ENCODE measurements around the gene TBC1D19.

GRCh38 chr4:26804451-26804850 is 220.6 kb downstream of the TBC1D19 start:
- TF ChIP-seq EZH2 (IDR thresholded peaks at IDR 0.05; ENCODE audit: low read depth) (no peak), CTCF (conservative IDR thresholded peaks at IDR 0.05) (no peak)
